Stimulated activated CD8-positive, alpha-beta memory T cell treated with anti-CD3 and anti-CD28 coated beads, Interleukin-4, amount 100 ng/mL, for 4 hours (primary cell): ENCODE data around the gene ERMP1.
"Not testable (repeated sequence)": the region's sequence is repeated elsewhere in the genome, so short reads cannot be mapped to it uniquely, and the experiment has no call there.

Source experiments
- DNase-seq, 2 donors: peaks; one replicate each; pipeline ENCODE4 v3.0.0-alpha.2; 2020; ENCODE audit warnings: low read depth in 2 of 2, low spot score in 1 of 2

ERMP1 gene

GRCh38 chr9:5820425-5820824 lies 12.5 kb downstream of the ERMP1 start:
- DNase-seq = no peak

GRCh38 chr9:5819174-5819573 lies 13.7 kb downstream of the ERMP1 start:
- no peak for DNase-seq

DNA sequence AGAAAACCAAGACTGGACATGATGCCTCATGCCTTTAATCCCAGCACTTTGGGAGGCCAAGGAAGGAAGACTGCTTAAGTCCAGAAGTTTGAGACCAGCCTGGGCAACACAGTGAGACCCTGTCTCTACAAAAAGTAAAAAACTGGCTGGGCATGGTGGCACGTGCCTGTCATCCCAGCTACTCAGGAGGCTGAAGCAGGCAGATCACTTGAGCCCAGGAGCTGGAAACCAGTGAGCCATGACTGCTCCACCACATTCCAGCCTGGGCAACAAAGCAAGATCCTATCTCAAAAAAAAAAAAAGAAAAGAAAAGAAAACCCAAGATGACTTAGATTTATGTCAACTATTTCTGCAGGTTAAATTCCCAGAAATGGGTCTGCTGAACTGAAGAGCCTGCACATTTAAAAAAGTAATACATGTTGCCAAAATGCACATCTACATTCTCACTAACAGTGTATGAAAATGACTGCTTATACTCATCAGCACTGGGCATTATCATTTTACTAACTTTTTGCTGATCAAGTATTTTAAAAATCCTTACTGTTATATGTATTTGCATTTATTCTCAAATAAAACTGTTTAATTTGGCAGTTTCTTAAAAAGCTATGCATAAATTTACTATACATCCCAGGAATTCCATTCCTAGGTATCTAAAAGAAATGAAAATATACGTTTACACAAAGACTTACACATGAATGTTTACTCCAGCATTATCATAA lies 14.3 kb downstream of the ERMP1 start:
- DNase-seq = no peak

GRCh38 chr9:5817862-5818261 lies 15.1 kb downstream of the ERMP1 start:
- DNase-seq = no peak

DNA sequence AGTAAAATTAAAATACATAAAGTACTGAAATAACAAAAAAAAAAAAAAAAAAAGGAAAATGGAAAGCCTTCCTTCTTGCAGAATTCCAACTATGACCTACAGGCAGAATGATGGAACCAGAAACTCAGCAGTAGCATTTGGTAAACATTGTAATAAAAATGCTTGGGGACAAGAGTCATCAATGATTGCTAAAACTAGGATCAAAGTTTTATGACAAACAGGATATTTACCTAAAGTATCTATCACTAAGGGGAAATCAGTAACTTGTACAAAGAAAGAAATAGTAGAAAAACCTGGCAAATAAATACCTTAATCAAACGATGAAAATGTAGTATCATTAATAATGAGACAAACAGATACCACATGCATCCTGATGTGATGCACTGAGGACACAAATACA lies 17.5 kb downstream of the ERMP1 start:
- DNase-seq = no peak

- no peak for DNase-seq
Observed at GRCh38 chr9:5813824-5814223, 19.1 kb downstream of the ERMP1 start.

DNA sequence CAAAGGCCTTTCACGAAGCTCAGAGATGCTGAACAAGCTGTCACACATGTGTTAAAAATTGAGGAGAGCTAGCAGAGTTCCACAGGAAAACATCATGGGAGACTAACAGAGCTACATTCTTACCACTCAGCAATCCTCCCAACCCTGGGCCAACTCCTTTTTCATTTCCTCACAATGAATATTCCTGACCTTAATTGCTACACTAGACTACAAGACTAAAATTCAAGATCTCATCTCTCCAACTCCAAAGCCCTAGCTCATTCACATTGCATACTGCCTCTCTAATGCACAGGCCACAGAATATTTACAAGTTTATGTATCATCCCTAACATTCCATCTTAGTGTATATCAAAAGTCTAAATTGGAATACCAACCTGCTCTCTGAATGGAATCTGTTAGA lies 21.2 kb downstream of the ERMP1 start:
- no peak for DNase-seq

DNA sequence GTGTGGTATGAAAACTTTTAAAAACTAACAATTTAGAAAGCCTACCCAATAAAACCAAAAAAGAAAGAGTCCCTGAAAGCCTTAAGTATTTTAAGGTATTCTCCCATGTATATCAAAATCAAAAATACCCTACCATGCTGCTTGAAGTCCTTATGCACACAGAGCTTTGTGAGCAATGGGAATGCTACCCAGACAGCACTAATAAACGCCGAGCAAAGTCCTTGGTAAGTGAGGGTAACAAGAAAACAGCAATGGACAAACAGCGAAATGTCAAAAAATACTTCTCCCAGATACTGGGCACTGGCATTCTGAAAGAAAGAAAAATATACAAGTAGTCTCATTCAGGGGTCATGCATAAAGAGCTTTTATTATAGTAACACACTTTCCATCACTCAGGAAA lies 27.4 kb downstream of the ERMP1 start:
- no peak for DNase-seq

DNA sequence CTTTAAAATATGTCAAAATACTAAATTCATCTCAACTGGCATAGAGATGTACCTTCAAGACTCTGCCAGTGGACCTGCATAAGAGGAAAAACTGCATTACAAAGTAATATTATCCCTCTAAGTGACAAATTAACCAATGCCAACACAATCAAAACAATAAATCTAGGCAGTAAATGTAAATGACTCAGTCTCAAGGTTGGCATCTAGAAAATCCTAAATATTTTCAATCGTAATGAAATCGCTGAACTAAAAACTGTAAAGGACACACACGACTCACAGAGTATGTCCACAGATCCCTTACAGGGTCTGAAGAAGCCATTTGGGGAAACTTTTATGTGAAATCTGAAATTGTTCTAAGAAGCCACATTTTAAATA lies 31.2 kb downstream of the ERMP1 start:
- DNase-seq = no peak

GRCh38 chr9:5800969-5801738 lies 31.8 kb downstream of the ERMP1 start:
- no peak for DNase-seq

DNA sequence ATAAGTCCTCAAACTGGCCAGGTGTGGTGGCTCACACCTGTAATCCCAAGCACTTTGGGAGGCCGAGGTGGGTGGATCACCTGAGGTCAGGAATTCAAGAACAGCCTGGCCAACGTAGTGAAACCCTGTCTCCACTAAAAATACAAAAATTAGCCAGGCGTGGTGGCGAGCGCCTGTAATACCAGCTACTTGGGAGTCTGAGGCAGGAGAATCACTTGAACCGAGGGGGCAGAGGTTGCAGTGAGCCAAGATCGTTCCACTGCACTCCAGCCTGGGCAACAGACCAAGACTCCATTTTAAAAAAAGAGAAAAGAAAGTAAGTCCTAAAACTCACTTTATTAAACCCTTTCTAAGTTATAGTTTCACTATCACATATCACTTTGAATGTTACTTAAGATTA lies 32.5 kb downstream of the ERMP1 start:
- not testable (repeated sequence) for DNase-seq

DNA sequence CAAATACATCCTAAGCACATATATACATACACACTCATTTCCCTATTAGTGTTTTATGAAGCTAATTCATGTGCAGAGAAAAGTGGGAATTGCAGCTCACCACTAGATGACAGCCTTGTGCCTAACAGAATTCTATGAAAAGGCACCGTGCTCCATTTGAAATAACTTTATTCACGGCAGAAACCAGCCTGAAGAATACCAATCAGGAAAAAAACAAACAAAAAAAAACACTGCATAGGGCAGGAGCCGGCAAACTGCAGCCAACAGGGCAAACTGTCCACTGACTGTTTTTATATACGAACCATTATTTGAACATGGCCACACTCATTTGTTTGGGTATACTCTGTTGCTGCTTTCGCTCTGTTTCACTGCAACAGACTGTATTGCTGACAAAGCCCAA lies 33.6 kb downstream of the ERMP1 start:
- no peak for DNase-seq

DNA sequence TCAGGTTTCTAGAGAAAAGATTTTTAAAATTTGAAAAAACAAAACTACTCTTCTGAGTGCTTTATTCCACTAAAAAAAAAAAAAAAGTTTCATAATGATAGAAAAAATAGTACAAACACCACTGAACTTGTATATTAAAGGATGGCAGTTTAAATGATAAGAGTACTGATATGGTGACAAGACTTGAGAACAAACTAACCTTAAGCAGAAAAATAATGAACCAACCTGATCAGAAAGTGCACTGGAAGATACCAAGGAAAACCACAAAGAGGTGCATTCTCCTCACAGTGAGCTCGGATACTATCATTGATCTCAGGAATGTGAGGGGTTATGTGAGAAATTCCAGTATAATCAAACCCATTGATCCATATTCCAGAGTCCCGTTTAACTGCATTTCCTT lies 34.3 kb downstream of the ERMP1 start:
- no peak for DNase-seq

- no peak for DNase-seq
Observed at GRCh38 chr9:5796298-5796697, 36.6 kb downstream of the ERMP1 start.

- DNase-seq = no peak
Observed at GRCh38 chr9:5793812-5794211, 39.1 kb downstream of the ERMP1 start.

DNA sequence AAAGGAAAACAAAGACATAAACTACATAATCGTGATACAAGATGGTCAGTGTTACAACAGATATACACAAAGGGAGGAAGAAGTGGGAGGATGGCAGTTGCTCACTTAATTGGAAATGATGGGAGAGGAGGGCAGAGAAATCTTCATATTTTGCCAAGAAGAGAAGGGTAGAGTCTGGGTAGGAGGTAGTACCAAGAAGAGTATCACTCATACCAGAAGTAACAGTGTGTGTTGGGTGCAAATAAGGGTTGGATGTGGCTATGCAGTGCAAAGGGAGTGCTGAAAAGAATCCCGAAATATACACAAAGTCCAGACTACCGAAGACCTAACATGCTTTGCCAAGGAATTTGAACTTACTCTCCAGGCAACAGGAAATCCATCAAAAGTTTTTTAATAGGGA lies 41.0 kb downstream of the ERMP1 start:
- no peak for DNase-seq

GRCh38 chr9:5790923-5791322 lies 42.0 kb downstream of the ERMP1 start:
- no peak for DNase-seq

- DNase-seq = no peak
Observed at GRCh38 chr9:5789489-5789888, 43.4 kb downstream of the ERMP1 start.

- DNase-seq = no peak
Observed at GRCh38 chr9:5787759-5788302, 45.1 kb downstream of the ERMP1 start.

- no peak for DNase-seq
Observed at GRCh38 chr9:5787220-5787619, 45.7 kb downstream of the ERMP1 start.

- DNase-seq = no peak
Observed at GRCh38 chr9:5786370-5787127, 46.4 kb downstream of the ERMP1 start.
